Measurements from ENCODE around the gene SLC66A1.

DNA sequence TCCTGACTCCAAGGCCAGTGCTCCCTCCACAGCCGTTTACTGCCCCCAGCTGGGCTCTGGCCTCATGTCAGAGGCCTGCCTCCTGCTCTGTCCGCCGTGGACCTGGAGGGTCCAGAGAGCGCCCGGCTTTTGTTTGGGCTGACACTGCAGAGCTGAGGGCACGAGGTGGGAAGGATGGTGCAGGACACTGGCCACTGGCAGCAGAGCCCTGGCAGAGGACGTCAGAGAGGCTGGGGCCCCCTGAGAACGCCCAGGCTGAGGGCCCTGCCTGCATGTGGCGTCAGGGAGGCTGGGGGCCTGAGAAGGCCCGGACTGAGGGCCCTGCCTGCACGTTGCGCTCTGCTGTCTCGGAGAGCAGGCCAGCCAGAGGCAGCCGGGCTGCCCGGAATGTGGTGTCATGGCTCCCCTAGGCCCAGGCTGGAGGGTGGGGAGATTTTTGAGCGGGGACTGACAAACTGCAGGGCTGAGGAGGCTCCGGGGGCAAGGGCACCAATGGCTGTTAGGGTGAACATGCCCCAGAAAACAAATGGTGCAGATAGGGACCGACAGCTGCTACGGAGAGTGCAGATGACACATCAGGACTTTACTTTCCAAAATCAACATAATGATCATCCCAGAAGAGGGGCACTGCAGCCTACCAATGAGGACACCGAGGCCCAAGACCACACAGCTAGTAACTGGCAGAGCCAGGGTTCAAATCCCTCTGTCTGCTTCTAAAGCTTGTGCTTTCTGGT, 31.7 kb downstream of the SLC66A1 start:
- TF ChIP-seq, protein P1, sequence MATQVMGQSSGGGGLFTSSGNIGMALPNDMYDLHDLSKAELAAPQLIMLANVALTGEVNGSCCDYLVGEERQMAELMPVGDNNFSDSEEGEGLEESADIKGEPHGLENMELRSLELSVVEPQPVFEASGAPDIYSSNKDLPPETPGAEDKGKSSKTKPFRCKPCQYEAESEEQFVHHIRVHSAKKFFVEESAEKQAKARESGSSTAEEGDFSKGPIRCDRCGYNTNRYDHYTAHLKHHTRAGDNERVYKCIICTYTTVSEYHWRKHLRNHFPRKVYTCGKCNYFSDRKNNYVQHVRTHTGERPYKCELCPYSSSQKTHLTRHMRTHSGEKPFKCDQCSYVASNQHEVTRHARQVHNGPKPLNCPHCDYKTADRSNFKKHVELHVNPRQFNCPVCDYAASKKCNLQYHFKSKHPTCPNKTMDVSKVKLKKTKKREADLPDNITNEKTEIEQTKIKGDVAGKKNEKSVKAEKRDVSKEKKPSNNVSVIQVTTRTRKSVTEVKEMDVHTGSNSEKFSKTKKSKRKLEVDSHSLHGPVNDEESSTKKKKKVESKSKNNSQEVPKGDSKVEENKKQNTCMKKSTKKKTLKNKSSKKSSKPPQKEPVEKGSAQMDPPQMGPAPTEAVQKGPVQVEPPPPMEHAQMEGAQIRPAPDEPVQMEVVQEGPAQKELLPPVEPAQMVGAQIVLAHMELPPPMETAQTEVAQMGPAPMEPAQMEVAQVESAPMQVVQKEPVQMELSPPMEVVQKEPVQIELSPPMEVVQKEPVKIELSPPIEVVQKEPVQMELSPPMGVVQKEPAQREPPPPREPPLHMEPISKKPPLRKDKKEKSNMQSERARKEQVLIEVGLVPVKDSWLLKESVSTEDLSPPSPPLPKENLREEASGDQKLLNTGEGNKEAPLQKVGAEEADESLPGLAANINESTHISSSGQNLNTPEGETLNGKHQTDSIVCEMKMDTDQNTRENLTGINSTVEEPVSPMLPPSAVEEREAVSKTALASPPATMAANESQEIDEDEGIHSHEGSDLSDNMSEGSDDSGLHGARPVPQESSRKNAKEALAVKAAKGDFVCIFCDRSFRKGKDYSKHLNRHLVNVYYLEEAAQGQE (IDR thresholded peaks at IDR 0.05; ENCODE audit: insufficient read depth in 1 of 2, low read depth in 2 of 2, low read length in 2 of 2) = no peak
- TF ChIP-seq SIN3A (IDR thresholded peaks at IDR 0.05; ENCODE audit: borderline replicate concordance, insufficient read depth, low read length) (no peak), POLR2AphosphoS5 (IDR thresholded peaks at IDR 0.05; ENCODE audit: low read depth, low read length) (no peak), TAF1 (IDR thresholded peaks at IDR 0.05; ENCODE audit: borderline replicate concordance, insufficient read depth, low read length) (no peak), FOXP2 (optimal IDR thresholded peaks at IDR 0.05; ENCODE audit: borderline replicate concordance, extremely low read depth, extremely low read length, insufficient read depth) (no peak)
